Measurements from ENCODE around the gene SUN2. TPM values are rescaled to one million over a fixed set of nuclear protein-coding genes. Genes with fewer than 3 reads are reported as not detected.
A peak's percentile ranks its signal among the peaks of the same experiment; 100 is the strongest.

SUN2 gene
- total RNA-seq, 2 experiments from 2014 or later: 87.2 to 102 TPM

DNA sequence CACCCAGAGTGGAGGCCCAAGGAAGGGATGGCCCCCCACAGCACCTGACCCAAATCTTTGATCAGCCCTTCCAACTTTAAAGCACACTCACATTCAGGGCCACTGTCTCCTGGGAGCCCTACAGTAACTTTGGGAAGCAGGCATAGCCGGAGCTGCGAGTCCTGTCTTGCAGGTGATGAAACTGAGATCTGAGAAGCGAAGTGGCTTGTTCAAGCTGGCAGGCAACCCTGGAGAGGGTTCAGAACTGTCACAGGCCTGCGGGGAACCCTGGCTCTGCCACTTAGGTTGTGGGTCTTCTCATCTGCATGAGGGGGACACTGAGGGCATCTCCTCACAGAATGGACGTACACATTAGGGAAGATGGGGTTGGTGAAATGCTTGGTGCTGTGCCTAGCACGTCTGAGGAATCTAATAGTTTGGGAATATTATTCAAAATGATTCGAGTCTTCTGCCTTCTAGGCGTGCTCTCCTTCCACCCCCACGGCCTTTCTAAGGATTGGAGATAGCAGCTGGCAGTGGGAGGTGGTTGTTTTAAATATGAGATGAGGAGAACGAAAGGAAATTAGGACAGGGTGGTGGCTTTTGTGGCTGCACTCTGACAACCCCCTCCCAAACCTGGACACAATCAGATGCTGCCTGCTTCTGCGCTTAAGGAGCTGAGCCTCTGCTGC lies 18.8 kb upstream of the SUN2 start:
- Mint-ChIP-seq H3K9me3 (ENCODE audit: low read depth) (no peaks in the 10 kb centered on the region), H3K27ac (no peak overlapping the region), H3K27me3 (no peaks in the 10 kb centered on the region), H3K36me3 (ENCODE audit: low read depth) (no peaks in the 10 kb centered on the region), H3K4me3 (no peak overlapping the region), H3K4me1 (no peaks in the 10 kb centered on the region)
- ChIA-PET CTCF (no interaction called here), POLR2A (no interaction called here)
- no peak for DNase-seq
- intact Hi-C loops (cut with DNase I, micrococcal nuclease): no loop called here
- ATAC-seq: no peak

- intact Hi-C loops (cut with DNase I, micrococcal nuclease): no loop called here
- no peaks in the 10 kb centered on the region for H3K36me3 Mint-ChIP-seq (ENCODE audit: low read depth)
- ATAC-seq: no peak
- no peaks in the 10 kb centered on the region for H3K9me3 Mint-ChIP-seq (ENCODE audit: low read depth)
- no peak overlapping the region for H3K4me3 Mint-ChIP-seq
- peaks cover 2% of the 10 kb centered on the region for H3K4me1 Mint-ChIP-seq
- no peaks in the 10 kb centered on the region for H3K27me3 Mint-ChIP-seq
- ChIA-PET CTCF (no interaction called here), POLR2A (no interaction called here)
- no peak overlapping the region for H3K27ac Mint-ChIP-seq
- DNase-seq: no peak
Observed at GRCh38 chr22:38773363-38773946, 17.7 kb upstream of the SUN2 start.

GRCh38 chr22:38772623-38772873 lies 16.8 kb upstream of the SUN2 start:
- CTCF ChIA-PET: no interaction called here

GRCh38 chr22:38770257-38770949 lies 14.6 kb upstream of the SUN2 start:
- POLR2A ChIA-PET: no interaction called here
- Mint-ChIP-seq H3K36me3 (ENCODE audit: low read depth) (no peaks in the 10 kb centered on the region), H3K9me3 (ENCODE audit: low read depth) (no peaks in the 10 kb centered on the region), H3K4me1 (peaks cover 4% of the 10 kb centered on the region), H3K27ac (no peak overlapping the region), H3K4me3 (no peak overlapping the region), H3K27me3 (no peaks in the 10 kb centered on the region)
- intact Hi-C loops (cut with DNase I, micrococcal nuclease): no loop called here
- ATAC-seq: no peak
- no peak for DNase-seq
- CTCF ChIA-PET: interaction anchor here (0.6 to 4.6 kb wide), 4 partner anchors 97 to 235 kb away, joined by 3 to 17 read pairs (median 4); no protein-coding TSS in a partner anchor

More at GRCh38 chr22:38772623-38772873, 16.8 kb upstream of the SUN2 start:
- POLR2A ChIA-PET: no interaction called here
- Mint-ChIP-seq H3K4me1 (peaks cover 2% of the 10 kb centered on the region), H3K27ac (no peak overlapping the region), H3K27me3 (no peaks in the 10 kb centered on the region), H3K36me3 (ENCODE audit: low read depth) (no peaks in the 10 kb centered on the region), H3K9me3 (ENCODE audit: low read depth) (no peaks in the 10 kb centered on the region), H3K4me3 (no peak overlapping the region)
- DNase-seq (no peak), ATAC-seq (no peak)
- intact Hi-C loops (cut with DNase I, micrococcal nuclease): no loop called here

DNA sequence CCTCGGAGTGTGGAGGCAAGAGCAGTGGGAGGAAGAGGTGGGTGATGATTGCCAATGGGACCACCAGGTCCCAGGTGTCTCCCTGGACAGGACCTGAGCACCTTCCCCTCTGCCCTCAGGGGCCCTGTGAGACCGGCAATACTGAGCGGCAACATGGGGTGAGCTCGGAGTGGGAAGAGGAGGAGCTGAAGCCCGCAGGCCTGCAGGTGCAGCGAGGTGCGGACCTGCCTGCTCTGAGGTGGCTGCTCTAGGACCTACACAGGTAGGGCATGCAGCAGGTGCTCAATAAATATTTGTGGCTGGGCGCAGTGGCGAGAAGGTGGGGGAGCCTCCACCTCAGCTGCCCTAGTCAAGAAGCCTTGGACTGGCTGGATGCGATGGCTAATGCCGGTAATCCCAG lies 12.2 kb upstream of the SUN2 start:
- POLR2A ChIA-PET: no interaction called here
- CTCF ChIA-PET: interaction anchor here (0.6 to 4.6 kb wide), 10 partner anchors 9 to 463 kb away, joined by 3 to 22 read pairs (median 6); no protein-coding TSS in a partner anchor
- no peak for DNase-seq

DNA sequence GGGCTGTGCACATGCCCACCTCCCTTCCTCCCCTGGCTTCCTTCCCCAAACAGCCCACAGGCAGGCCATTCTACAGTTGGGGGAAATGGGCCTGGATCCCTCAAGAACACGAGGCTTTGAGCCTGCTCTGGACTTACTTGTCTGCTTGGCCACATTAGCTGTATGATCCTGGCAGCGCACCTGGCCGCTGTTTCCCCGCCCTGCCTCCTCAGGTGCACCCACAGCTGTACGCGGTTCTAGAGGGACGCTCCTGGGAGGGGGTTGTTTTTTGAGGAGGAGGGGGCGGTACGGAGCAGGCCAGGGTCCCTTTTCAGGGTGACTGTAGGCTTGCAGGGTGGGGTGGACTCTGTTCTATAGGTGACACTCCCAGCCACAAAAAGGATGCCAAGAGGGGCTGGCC lies 11.5 kb upstream of the SUN2 start:
- ATAC-seq (no peak), DNase-seq (no peak)
- Mint-ChIP-seq H3K4me1 (peaks cover 4% of the 10 kb centered on the region), H3K27me3 (no peaks in the 10 kb centered on the region), H3K4me3 (no peak overlapping the region), H3K27ac (no peak overlapping the region), H3K36me3 (ENCODE audit: low read depth) (no peaks in the 10 kb centered on the region), H3K9me3 (ENCODE audit: low read depth) (no peaks in the 10 kb centered on the region)
- intact Hi-C loops (cut with DNase I, micrococcal nuclease): no loop called here
- CTCF ChIA-PET: interaction anchor here (0.6 to 3.3 kb wide), 12 partner anchors 8 to 469 kb away, joined by 3 to 12 read pairs (median 3); partner anchors contain the start of gene TOMM22
- POLR2A ChIA-PET: no interaction called here

More for the DNA sequence above, 12.2 kb upstream of the SUN2 start:
- H3K27ac Mint-ChIP-seq: no peak overlapping the region
- no peaks in the 10 kb centered on the region for H3K9me3 Mint-ChIP-seq (ENCODE audit: low read depth)
- H3K27me3 Mint-ChIP-seq: no peaks in the 10 kb centered on the region
- no peaks in the 10 kb centered on the region for H3K36me3 Mint-ChIP-seq (ENCODE audit: low read depth)
- ATAC-seq: no peak
- intact Hi-C loops (cut with DNase I, micrococcal nuclease): loop anchor here in 1 of 2 experiments (1.0 kb wide), 1 partner anchor 235 kb away; no protein-coding TSS in a partner anchor
- H3K4me1 Mint-ChIP-seq: peaks cover 4% of the 10 kb centered on the region
- H3K4me3 Mint-ChIP-seq: no peak overlapping the region

GRCh38 chr22:38766076-38766777 lies 10.4 kb upstream of the SUN2 start:
- intact Hi-C loops (cut with DNase I, micrococcal nuclease): no loop called here
- Mint-ChIP-seq H3K27ac (no peak overlapping the region), H3K9me3 (ENCODE audit: low read depth) (no peaks in the 10 kb centered on the region), H3K36me3 (ENCODE audit: low read depth) (no peaks in the 10 kb centered on the region), H3K4me1 (peaks cover 4% of the 10 kb centered on the region), H3K4me3 (no peak overlapping the region), H3K27me3 (no peaks in the 10 kb centered on the region)
- ATAC-seq (peak; percentile 38), DNase-seq (peak; percentile 60)
- CTCF ChIA-PET: interaction anchor here (0.6 to 3.3 kb wide), 12 partner anchors 14 to 237 kb away, joined by 3 to 12 read pairs (median 3); partner anchors contain the start of gene TOMM22
- POLR2A ChIA-PET: no interaction called here

GRCh38 chr22:38762551-38762983 lies 6.8 kb upstream of the SUN2 start:
- Mint-ChIP-seq H3K4me1 (peaks cover 19% of the 10 kb centered on the region), H3K27me3 (no peaks in the 10 kb centered on the region), H3K9me3 (ENCODE audit: low read depth) (no peaks in the 10 kb centered on the region), H3K4me3 (no peak overlapping the region), H3K27ac (no peak overlapping the region), H3K36me3 (ENCODE audit: low read depth) (no peaks in the 10 kb centered on the region)
- DNase-seq: no peak
- intact Hi-C loops (cut with DNase I, micrococcal nuclease): no loop called here
- ATAC-seq: no peak
- ChIA-PET CTCF (interaction anchor here (0.6 to 0.7 kb wide), 2 partner anchors 37 to 913 kb away, joined by 3 read pairs; partner anchors contain the start of gene EIF3L), POLR2A (no interaction called here)

- Mint-ChIP-seq H3K36me3 (ENCODE audit: low read depth) (peaks cover 2% of the 10 kb centered on the region), H3K27me3 (no peaks in the 10 kb centered on the region), H3K4me1 (peaks cover 30% of the 10 kb centered on the region), H3K27ac (no peak overlapping the region), H3K4me3 (no peak overlapping the region), H3K9me3 (ENCODE audit: low read depth) (no peaks in the 10 kb centered on the region)
- no peak for DNase-seq
- POLR2A ChIA-PET: interaction anchor here (0.5 kb wide), 1 partner anchor 83 kb away, joined by 3 read pairs; no protein-coding TSS in a partner anchor
- intact Hi-C loops (cut with DNase I, micrococcal nuclease): no loop called here
- ATAC-seq: no peak
- CTCF ChIA-PET: no interaction called here
Observed at GRCh38 chr22:38761202-38762162, 5.7 kb upstream of the SUN2 start.

GRCh38 chr22:38760477-38761201 lies 4.8 kb upstream of the SUN2 start:
- H3K4me1 Mint-ChIP-seq: peaks cover 29% of the 10 kb centered on the region
- CTCF ChIA-PET: interaction anchor here (0.7 to 3.0 kb wide), 2 partner anchors 8 to 110 kb away, joined by 3 to 22 read pairs; no protein-coding TSS in a partner anchor
- H3K9me3 Mint-ChIP-seq (ENCODE audit: low read depth): no peaks in the 10 kb centered on the region
- H3K27me3 Mint-ChIP-seq: no peaks in the 10 kb centered on the region
- intact Hi-C loops (cut with DNase I, micrococcal nuclease): no loop called here
- H3K27ac Mint-ChIP-seq: no peak overlapping the region
- DNase-seq: no peak
- ATAC-seq: no peak
- POLR2A ChIA-PET: no interaction called here
- peaks cover 2% of the 10 kb centered on the region for H3K36me3 Mint-ChIP-seq (ENCODE audit: low read depth)
- H3K4me3 Mint-ChIP-seq: no peak overlapping the region

Measured in activated CD4-positive, alpha-beta T cell treated with anti-CD3 and anti-CD28 coated beads for 36 hours (primary cell).